Immature natural killer cell (primary cell): ENCODE data around the gene HDAC7. TPM values are rescaled to one million over a fixed set of nuclear protein-coding genes. Genes with fewer than 3 reads are reported as not detected.

ENCODE experiments used
- DNase-seq, 3 donors: peaks; one replicate each; pipeline ENCODE4 v3.0.0; 2022; ENCODE audit warnings: mixed read lengths in 1 of 3
- H3K27ac Mint-ChIP-seq, 6 donors: one replicate each; pipeline ENCODE4 v1.8.0; 2020; ENCODE audit warnings: mixed read lengths in 6 of 6, mild to moderate bottlenecking in 5 of 6, inconsistent platforms in 4 of 6, moderate library complexity in 3 of 6
- H3K27me3 Mint-ChIP-seq, 3 donors: one replicate each; pipeline ENCODE4 v1.8.0; 2020 to 2021; ENCODE audit warnings: low read depth in 3 of 3, mild to moderate bottlenecking in 3 of 3, mixed read lengths in 3 of 3, moderate library complexity in 3 of 3, inconsistent platforms in 1 of 3
- H3K36me3 Mint-ChIP-seq, 3 donors: one replicate each; pipeline ENCODE4 v1.8.0; 2020; ENCODE audit warnings: mixed read lengths in 3 of 3, inconsistent platforms in 2 of 3, mild to moderate bottlenecking in 2 of 3
- H3K4me1 Mint-ChIP-seq, 2 donors: one replicate each; pipeline ENCODE4 v1.8.0; 2020; ENCODE audit warnings: inconsistent platforms in 2 of 2, mild to moderate bottlenecking in 2 of 2, mixed read lengths in 2 of 2, moderate library complexity in 1 of 2
- H3K4me3 Mint-ChIP-seq, 5 donors: one replicate each; pipeline ENCODE4 v1.8.0; 2020; ENCODE audit warnings: mild to moderate bottlenecking in 5 of 5, mixed read lengths in 5 of 5, inconsistent platforms in 3 of 5, moderate library complexity in 3 of 5
- H3K9me3 Mint-ChIP-seq, 6 donors: one replicate each; pipeline ENCODE4 v1.8.0; 2020; ENCODE audit warnings: mild to moderate bottlenecking in 6 of 6, mixed read lengths in 6 of 6, inconsistent platforms in 4 of 6, moderate library complexity in 3 of 6
- polyA plus RNA-seq, 3 donors: library from polyadenylated mRNA; unstranded; fragments of 300-500 nt; fragmentation: Illumina TruSeq; gene quantifications; one replicate each; pipeline ENCODE4 v1.2.3, GENCODE V29; 2021

Gene HDAC7
- polyA plus RNA-seq, 3 donors from 2014 or later: 5.9 to 29.1 (median 11.5) TPM

DNA sequence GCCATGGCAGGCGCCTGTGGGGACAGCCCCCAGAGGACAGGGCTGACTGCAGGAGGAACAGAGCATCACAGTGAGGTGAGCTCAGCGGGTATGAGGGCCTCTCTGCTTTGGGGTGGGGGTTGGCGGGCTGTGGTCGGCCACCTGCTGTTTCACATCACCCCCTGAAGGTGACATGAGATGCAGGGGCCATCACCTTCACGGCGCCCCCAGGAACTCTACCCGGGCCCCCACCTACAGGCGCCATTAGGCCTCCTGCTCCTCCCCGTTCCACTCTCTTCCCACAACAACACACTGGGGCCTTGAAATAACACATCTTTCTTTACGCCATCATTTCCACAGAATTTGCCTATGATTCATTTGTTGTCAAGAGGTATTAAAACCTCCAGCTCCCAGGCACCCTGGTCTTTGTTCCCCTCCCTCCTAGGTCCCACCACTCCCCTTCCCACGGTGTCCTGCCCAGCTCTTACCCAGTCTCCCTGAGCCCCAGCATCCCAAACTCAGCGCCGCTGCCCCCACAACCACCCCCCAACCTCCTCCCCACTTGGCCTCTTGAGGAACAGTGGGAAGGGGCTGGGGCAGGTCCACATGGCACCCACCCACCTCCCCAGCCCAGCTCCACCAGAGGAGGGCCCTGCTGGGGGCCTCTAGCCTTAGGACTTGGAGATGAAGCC lies 12.7 kb upstream of the HDAC7 start:
- Mint-ChIP-seq H3K36me3 (no peaks in the 10 kb centered on the region), H3K9me3 (no peaks in the 10 kb centered on the region), H3K4me1 (peaks cover 44 to 52% of the 10 kb centered on the region in 2 donors), H3K27ac (peak overlapping the region in 1 of 6 donors; percentile 77), H3K27me3 (peaks cover 0 to 3% (median 3%) of the 10 kb centered on the region in 3 donors), H3K4me3 (no peak overlapping the region)
- DNase-seq: no peak

GRCh38 chr12:47829584-47829983 lies 9.9 kb upstream of the HDAC7 start:
- no peak overlapping the region for H3K27ac Mint-ChIP-seq

GRCh38 chr12:47828976-47829482 lies 9.3 kb upstream of the HDAC7 start:
- Mint-ChIP-seq H3K27ac (no peak overlapping the region), H3K36me3 (no peaks in the 10 kb centered on the region), H3K27me3 (peaks cover 0 to 3% (median 3%) of the 10 kb centered on the region in 3 donors), H3K9me3 (no peaks in the 10 kb centered on the region), H3K4me1 (peaks cover 23 to 31% of the 10 kb centered on the region in 2 donors), H3K4me3 (no peak overlapping the region)
- DNase-seq: no peak

More at GRCh38 chr12:47829584-47829983, 9.9 kb upstream of the HDAC7 start:
- Mint-ChIP-seq H3K9me3 (no peaks in the 10 kb centered on the region), H3K27me3 (peaks cover 0 to 3% (median 3%) of the 10 kb centered on the region in 3 donors), H3K4me3 (no peak overlapping the region), H3K36me3 (no peaks in the 10 kb centered on the region), H3K4me1 (peaks cover 23 to 31% of the 10 kb centered on the region in 2 donors)
- DNase-seq: no peak

DNA sequence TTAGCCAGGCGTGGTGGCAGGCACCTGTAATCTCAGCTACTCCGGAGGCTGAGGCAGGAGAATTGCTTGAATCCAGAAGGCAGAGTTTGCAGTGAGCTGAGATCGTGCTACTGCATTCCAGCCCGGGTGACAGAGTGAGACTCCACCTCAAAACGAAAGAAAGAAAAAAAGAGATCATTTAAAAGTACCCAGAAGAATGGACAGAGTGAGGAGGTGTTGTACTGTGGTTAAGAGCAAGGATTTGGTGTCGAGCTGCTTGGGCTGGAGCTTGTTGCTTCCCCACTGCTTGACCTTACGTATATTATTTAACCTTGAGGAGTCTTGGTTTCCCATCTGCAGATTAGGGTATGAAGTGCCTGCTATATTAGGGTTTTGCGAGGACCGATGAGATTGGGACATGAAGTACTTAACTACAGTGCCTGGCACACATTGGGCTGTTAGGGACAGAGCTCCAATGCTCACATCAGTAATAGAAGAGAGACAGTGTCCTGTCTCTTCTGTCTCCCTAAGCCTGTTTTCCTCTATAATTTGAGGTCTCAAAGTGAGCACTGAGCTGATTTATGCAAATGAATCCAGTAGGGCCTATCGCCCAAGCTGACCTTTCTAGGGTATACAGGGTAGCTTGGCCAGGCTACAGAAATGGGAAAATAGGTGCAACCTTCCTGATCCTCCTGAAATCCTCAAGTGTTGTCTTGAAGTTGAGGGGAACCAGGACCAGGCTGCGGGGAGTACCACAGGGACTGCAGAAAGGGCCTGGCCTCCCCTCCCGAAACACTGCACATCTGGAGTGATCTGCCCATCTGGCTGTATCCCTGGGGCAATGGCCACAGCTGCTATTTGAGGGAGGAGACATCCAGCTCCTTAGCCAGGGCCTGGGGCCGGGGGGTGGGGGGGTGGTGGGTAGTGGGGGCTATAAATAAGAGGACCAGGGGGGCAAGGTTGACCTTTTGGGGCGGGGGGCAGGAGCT lies 8.6 kb upstream of the HDAC7 start:
- H3K27me3 Mint-ChIP-seq: peaks cover 0 to 3% (median 3%) of the 10 kb centered on the region in 3 donors
- no peak overlapping the region for H3K4me3 Mint-ChIP-seq
- no peaks in the 10 kb centered on the region for H3K9me3 Mint-ChIP-seq
- no peak for DNase-seq
- no peak overlapping the region for H3K27ac Mint-ChIP-seq
- peaks cover 20 to 31% of the 10 kb centered on the region in 2 donors for H3K4me1 Mint-ChIP-seq
- no peaks in the 10 kb centered on the region for H3K36me3 Mint-ChIP-seq

- Mint-ChIP-seq H3K27me3 (peaks cover 0 to 10% (median 0%) of the 10 kb centered on the region in 3 donors), H3K27ac (peak overlapping the region in 3 of 6 donors; percentile 13 to 82 (median 57)), H3K36me3 (no peaks in the 10 kb centered on the region), H3K4me1 (peaks cover 23 to 41% of the 10 kb centered on the region in 2 donors), H3K9me3 (no peaks in the 10 kb centered on the region), H3K4me3 (no peak overlapping the region)
- no peak for DNase-seq
These were observed 5.5 kb upstream of the HDAC7 start for GRCh38 chr12:47825173-47825639.

- Mint-ChIP-seq H3K27me3 (peaks cover 0 to 10% (median 0%) of the 10 kb centered on the region in 3 donors), H3K27ac (peak overlapping the region; percentile 13 to 82 (median 64)), H3K36me3 (no peaks in the 10 kb centered on the region), H3K9me3 (no peaks in the 10 kb centered on the region), H3K4me1 (peaks cover 25 to 44% of the 10 kb centered on the region in 2 donors), H3K4me3 (peak overlapping the region in 4 of 5 donors; percentile 7 to 46 (median 30))
- no peak for DNase-seq
These were observed 4.9 kb upstream of the HDAC7 start for GRCh38 chr12:47824635-47825034.

- Mint-ChIP-seq H3K9me3 (no peaks in the 10 kb centered on the region), H3K27ac (peak overlapping the region; percentile 27 to 81 (median 64)), H3K36me3 (no peaks in the 10 kb centered on the region), H3K4me3 (peak overlapping the region in 4 of 5 donors; percentile 25 to 46 (median 39)), H3K27me3 (peaks cover 0 to 10% (median 0%) of the 10 kb centered on the region in 3 donors), H3K4me1 (peaks cover 25 to 44% of the 10 kb centered on the region in 2 donors)
- no peak for DNase-seq
These were observed 4.5 kb upstream of the HDAC7 start for GRCh38 chr12:47824198-47824597.

- DNase-seq: no peak
- no peaks in the 10 kb centered on the region for H3K9me3 Mint-ChIP-seq
- H3K4me1 Mint-ChIP-seq: peaks cover 27 to 47% of the 10 kb centered on the region in 2 donors
- H3K36me3 Mint-ChIP-seq: no peaks in the 10 kb centered on the region
- peak overlapping the region in 1 of 5 donors; percentile 49 for H3K4me3 Mint-ChIP-seq
- peaks cover 3 to 17% (median 5%) of the 10 kb centered on the region in 3 donors for H3K27me3 Mint-ChIP-seq
- peak overlapping the region in 5 of 6 donors; percentile 27 to 81 (median 64) for H3K27ac Mint-ChIP-seq
These were observed 3.9 kb upstream of the HDAC7 start for GRCh38 chr12:47823422-47824086.

DNA sequence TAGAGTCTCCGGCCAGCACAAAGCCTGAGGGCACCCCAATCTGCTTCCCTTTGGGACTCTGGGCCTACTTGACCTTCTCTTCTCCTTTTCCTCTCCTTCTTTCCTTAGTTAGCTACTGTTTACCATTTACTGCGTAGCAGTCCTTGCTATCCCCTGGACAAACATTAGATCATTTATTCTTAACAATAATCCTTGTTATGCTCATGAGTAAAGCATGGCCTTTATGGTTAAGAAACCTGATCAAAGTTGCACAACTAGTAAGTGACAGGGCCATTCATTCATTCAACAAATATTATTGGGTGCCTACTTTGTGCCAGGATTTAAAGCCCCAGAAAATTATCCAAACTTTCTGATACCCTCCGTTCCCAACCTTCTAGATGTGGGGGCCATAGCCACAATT lies 3.2 kb upstream of the HDAC7 start:
- Mint-ChIP-seq H3K36me3 (no peaks in the 10 kb centered on the region), H3K4me1 (peaks cover 34 to 53% of the 10 kb centered on the region in 2 donors), H3K27me3 (peaks cover 8 to 17% (median 8%) of the 10 kb centered on the region in 3 donors), H3K27ac (no peak overlapping the region), H3K9me3 (no peaks in the 10 kb centered on the region), H3K4me3 (no peak overlapping the region)
- no peak for DNase-seq

DNA sequence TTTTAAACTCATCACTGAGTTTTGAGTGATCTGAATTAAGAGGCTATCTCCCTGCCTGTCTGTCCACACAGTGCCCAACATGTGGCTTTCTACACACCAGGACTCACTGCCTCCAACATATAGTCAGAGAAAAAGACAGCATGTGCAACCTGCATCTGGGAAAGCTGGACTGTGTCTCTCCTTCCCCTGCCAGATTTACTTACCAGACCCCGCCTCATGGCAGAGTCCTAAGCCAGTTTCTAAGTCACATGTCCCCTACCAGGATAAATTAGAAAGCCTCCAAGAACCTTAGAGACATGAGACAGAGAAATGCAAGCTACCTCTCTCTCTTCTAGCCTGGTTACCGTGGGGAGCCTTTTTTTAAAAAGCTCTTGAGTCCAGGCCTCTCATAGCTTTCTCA lies 2.7 kb upstream of the HDAC7 start:
- H3K27ac Mint-ChIP-seq: peak overlapping the region in 4 of 6 donors; percentile 15 to 88 (median 44)
- H3K4me3 Mint-ChIP-seq: peak overlapping the region in 2 of 5 donors; percentile 4 to 23
- H3K4me1 Mint-ChIP-seq: peaks cover 39 to 58% of the 10 kb centered on the region in 2 donors

GRCh38 chr12:47821346-47821706 lies 1.6 kb upstream of the HDAC7 start:
- DNase-seq: no peak
- H3K27ac Mint-ChIP-seq: peak overlapping the region in 5 of 6 donors; percentile 26 to 93 (median 75)
- peak overlapping the region; percentile 59 to 89 (median 86) for H3K4me3 Mint-ChIP-seq
- H3K9me3 Mint-ChIP-seq: no peaks in the 10 kb centered on the region
- H3K36me3 Mint-ChIP-seq: no peaks in the 10 kb centered on the region
- peaks cover 8 to 17% (median 8%) of the 10 kb centered on the region in 3 donors for H3K27me3 Mint-ChIP-seq
- H3K4me1 Mint-ChIP-seq: peaks cover 49 to 69% of the 10 kb centered on the region in 2 donors

More for the DNA sequence above, 2.7 kb upstream of the HDAC7 start:
- H3K27me3 Mint-ChIP-seq: peaks cover 8 to 17% (median 8%) of the 10 kb centered on the region in 3 donors
- H3K36me3 Mint-ChIP-seq: no peaks in the 10 kb centered on the region
- no peak for DNase-seq
- H3K9me3 Mint-ChIP-seq: no peaks in the 10 kb centered on the region

DNA sequence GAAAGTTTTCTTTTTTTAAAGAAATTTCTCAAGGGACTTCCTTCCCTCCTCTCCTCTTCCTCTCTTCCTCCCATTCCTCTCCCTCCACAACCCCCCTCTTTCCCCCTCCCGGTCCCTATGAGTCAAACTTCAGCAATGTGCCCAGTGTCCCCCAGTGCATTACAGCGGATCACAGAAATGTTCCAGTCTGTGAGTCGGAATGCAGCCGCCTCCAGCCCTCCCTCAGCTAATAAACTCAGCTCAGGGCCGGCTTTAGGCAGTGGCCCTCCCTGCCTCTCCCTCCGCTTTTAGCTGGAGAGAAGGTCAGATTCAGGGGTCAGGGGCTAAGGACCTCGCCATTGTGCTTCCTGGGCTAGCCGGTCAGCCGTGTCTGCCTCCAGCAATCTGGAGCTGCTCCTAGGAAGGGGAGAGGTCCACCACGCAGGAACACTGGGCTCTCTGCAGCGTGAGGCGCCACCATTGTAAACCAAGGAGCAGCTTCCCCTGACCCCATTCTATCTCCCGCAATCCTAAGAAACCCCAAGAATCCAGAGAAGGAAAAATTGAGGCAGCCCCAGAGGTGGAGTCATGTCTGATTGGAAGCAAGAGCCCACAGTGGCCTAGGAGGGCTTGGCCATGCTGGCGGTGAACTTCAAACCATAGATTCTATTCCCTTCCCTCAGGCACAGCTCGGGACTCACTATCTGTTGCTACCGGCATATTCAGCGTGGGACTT lies 1.1 kb upstream of the HDAC7 start:
- Mint-ChIP-seq H3K4me3 (peak overlapping the region; percentile 83 to 89 (median 87)), H3K36me3 (no peaks in the 10 kb centered on the region), H3K27me3 (peaks cover 8 to 17% (median 8%) of the 10 kb centered on the region in 3 donors), H3K9me3 (no peaks in the 10 kb centered on the region), H3K27ac (peak overlapping the region; percentile 88 to 95 (median 93)), H3K4me1 (peaks cover 55 to 74% of the 10 kb centered on the region in 2 donors)
- DNase-seq: no peak
